NCI-H1092 treated with DMSO at 0.1 percent for 48 hours (cell line): ENCODE results near the gene ASXL1.
"Not testable (repeated sequence)": the region's sequence is repeated elsewhere in the genome, so short reads cannot be mapped to it uniquely, and the experiment has no call there.

ENCODE experiments used
- DNase-seq: peaks from one replicate; lab custom pipeline; 2025; lab: John Stamatoyannopoulos, UW

Gene ASXL1

DNA sequence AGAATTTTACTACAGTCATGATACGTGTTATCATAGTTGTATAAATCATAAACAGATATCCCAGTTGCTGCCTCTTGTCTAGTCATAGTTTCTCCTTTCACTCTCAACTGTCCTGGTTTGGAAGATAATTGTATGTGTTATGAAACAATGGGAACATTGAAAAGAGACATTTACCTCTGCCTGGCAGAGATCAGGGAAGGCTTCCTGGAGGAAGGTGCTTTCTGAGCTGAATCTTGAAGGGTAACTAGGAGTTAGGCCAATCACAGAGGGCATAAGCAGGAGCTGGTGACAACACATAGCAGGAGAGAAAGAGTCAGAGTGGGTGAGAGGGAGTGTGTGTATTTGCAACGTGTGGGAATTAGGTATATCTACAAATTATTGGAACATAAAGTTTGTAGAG, 5.4 kb downstream of the ASXL1 start:
- no peak for DNase-seq

DNA sequence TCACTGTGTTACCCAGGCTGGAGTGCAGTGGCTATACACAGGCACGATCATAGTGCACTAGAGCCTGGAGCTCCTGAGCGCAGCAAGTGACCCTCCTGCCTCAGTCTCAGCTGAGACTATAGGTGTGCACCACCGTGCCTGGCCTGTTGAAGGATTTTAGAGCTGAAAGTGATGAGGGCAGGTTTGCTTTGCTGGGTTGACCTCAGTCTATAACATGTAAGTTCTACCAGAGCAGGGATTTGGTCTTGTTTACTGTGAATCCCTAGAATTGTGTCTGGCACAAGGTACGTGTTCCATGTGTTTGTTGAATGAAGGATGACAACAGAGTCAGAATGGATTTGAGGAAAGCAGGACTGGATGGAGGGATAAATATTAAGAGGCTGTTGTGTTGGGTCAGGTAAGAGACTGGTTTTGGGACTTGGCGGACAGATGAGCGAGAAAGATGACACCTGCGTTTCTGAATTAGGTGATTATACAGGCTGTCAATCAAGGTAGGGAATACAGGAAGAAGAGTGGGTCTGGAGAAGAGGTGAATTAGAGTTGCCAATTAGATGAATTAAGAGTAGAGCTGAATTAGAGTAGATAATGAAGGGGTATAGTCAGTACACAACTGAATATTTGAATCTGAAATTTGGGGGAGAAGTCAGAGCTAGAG, 6.5 kb downstream of the ASXL1 start:
- DNase-seq, result no peak

- no peak for DNase-seq
These were observed 7.4 kb downstream of the ASXL1 start for GRCh38 chr20:32365564-32365963.

- DNase-seq, result no peak
These were observed 8.2 kb downstream of the ASXL1 start for GRCh38 chr20:32366380-32366779.

GRCh38 chr20:32368323-32368722, 10.2 kb downstream of the ASXL1 start:
- DNase-seq, result no peak

- no peak for DNase-seq
These were observed 10.8 kb downstream of the ASXL1 start for GRCh38 chr20:32368925-32369324.

- DNase-seq, result no peak
These were observed 12.8 kb downstream of the ASXL1 start for GRCh38 chr20:32370897-32371296.

DNA sequence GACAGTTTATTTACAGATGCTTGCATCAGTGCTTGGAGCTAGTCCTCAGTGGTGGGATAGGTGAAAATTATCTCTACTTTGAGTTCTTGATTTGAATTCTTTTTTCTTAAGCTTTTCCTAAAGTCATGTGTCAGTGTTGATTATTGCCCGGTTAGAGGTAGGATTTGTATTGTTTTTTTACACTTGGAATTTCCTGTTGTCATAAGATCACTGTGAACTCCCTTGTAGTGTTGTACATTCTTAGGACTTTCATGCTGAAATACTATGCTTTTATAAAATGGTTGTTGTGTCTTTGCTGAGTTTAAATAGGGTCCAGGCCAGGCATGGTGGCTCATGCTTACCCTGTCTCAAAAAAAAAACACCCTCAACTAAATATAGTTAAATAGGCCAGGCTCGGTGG, 20.3 kb downstream of the ASXL1 start:
- DNase-seq, result no peak

DNA sequence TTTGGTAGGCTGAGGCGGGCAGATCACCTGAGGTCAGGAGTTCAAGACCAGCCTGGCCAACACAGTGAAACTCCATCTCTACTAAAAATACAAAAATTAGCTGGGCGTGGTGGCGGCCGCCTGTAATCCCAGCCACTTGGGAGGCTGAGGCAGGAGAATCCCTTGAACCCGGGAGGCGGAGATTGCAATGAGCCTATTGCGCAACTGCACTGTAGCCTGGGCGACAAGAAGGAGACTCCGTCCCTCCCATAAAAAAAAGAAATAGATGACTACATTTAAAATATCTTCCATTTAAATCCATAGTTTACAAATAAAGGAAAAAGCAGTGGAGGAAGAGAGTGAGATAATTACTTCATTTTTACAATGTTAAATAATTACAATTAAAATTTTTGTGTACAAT, 21.9 kb downstream of the ASXL1 start:
- not testable (repeated sequence) for DNase-seq

DNA sequence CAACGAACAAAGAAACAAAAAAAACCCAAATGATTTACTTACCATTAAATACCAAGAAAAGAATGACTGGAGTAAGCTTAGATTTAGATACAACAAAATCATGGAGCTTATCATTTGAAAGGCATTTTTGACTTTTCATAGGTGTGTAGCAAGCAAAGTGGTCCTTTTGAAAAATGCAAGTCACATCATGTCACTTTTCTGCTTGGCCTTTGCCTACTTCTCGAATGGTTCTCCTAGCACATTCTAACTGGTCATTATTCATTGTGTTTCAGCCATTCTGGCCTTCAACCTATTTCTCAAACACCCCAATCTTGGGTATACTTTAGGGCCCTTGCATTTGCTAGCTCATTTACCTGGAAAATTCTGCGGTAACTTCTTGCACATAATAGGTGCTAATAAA, 22.6 kb downstream of the ASXL1 start:
- DNase-seq, result no peak

GRCh38 chr20:32382102-32382950, 24.2 kb downstream of the ASXL1 start:
- DNase-seq, result no peak

- not testable (repeated sequence) for DNase-seq
These were observed 25.3 kb downstream of the ASXL1 start for GRCh38 chr20:32383441-32383840.

DNA sequence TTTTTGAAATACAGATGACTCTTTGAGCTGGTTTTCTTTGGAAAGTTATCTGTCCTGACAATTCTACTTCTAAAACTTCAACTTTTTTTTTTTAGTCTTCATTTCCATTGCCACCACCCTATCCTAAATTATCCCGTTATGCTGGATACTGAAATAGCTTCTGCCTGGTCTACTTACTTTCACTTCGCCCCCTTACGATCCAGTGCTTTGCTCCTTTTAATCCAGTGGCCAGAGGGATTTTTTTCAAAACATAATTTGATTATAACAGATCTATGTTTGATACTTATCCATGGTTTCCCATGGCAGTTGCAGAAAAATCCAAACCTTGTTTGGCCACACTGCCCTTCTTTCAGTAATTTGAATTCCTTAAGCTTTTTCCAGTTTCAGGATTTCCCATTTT, 27.4 kb downstream of the ASXL1 start:
- DNase-seq, result no peak

- no peak for DNase-seq
These were observed 28.0 kb downstream of the ASXL1 start for GRCh38 chr20:32386091-32386490.

DNA sequence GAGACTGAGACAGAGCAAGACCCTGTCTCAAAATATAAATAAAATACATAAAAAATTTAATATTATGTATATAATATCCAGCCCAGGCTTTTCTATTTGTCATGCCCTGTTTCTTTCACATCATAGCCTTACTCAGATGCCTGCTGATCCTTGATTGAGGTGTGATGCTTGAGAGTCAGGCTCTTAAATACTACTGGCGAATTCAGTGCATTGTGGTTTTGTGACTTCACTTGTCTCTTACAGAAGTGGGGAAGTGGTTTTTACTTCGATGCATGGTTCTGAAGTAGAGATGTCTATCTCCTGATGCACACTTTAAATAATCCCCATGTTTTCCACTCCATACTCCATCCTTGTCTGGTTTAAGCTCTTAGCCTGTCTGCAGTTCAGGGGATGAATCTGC, 29.1 kb downstream of the ASXL1 start:
- no peak for DNase-seq

GRCh38 chr20:32391003-32391402, 32.9 kb downstream of the ASXL1 start:
- no peak for DNase-seq

DNA sequence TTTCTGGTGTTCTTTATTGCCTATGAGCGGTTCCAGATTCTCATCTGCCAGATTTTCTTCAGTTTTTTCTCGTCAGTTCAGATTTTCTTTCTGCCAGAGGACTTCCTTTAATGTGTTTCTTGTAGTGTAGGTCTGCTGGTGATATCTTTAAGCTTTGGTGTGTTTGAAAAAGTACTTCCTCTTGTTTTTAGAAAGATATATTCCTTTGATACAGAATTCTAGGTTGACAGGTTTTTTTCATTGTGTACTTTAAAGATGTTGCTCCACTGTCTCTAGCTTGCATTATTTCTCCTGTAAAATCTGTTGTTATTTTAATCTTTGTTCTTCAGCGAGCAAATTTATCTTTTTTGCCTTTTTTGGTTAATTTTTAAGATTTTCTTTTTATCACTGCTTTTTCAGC, 36.9 kb downstream of the ASXL1 start:
- no peak for DNase-seq

- DNase-seq, result no peak
These were observed 38.6 kb downstream of the ASXL1 start for GRCh38 chr20:32396646-32397160.

DNA sequence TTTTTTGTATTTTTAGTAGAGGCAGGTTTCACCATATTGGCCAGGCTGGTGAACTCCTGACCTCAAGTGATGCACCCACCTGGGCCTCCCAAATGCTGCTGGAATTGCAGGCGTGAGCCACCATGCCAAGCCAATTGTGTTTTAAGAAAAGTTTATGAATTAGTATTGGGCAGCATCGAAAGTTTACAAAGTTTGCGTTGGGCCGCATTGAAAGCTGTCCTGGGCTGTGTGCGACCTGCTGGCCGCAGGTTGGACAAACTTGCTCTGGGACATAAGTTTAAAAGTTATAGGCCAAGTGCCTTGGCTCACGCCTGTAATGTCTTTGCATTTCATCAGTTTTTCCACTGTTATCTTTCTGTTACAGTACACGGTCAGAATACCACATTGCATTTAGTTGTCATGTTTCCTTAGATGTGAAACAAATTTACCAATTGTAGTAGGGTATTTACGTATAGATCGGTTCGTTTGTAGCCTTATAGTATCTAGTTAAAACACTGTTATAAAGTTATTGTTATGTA, 39.5 kb downstream of the ASXL1 start:
- DNase-seq, result no peak

- no peak for DNase-seq
These were observed 42.3 kb downstream of the ASXL1 start for GRCh38 chr20:32400476-32400875.

DNA sequence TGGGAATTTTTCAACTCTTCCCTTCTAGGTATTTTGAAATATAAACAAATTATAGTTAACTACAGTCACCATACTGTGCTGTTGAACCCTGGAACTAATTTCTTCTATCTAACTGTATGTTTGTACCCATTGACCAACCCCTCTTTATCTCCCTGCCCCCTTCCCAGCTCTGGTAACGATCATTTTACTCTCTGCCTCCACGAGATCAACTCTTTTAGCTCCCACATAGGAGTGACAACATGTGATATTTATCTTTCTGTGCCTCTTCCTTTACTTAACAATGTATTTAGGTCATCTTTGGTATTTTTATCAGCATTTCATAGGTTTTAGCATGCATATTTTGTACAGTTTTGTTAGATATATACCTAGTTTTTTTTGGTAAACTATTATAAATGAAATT, 45.9 kb downstream of the ASXL1 start:
- DNase-seq, result no peak

- DNase-seq, result no peak
These were observed 48.6 kb downstream of the ASXL1 start for GRCh38 chr20:32406701-32407100.

DNA sequence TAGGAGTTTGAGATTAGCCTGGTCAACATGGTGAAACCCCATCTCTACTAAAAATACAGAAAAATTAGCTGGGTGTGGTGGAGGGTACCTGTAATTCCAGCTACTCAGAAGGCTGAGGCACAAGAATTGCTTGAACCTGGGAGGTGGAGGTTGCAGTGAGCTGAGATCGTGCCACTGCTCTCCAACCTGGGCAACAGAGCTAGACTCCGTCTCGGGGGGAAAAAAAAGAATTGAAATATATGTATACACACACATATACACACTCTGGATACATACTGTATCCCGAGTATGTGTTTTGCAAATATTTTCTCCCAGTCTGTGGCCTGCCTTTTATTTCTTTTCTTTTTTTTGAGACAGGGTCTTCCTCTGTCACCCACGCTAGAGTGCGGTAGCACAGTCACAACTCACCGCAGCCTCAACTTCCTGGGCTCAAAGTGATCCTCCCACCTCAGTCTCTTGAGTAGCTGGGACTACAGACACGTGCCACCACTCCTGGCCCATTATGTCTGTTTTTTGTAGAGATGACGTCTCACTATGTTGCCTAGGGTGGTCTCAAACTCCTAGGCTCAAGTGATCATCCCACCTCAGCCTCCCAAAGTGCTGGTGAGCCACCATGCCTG, 49.1 kb downstream of the ASXL1 start:
- not testable (repeated sequence) for DNase-seq
